Epithelial cell of proximal tubule (primary cell): Measurements from ENCODE around the gene DYNC1I1. TPM values are rescaled to one million over a fixed set of nuclear protein-coding genes. Genes with fewer than 3 reads are reported as not detected.

Experiments used
- DNase-seq: peaks from one replicate; pipeline ENCODE4 v3.0.0-alpha.2; 2011; ENCODE audit warnings: low read depth
- H3K4me3 ChIP-seq: 2 replicates; pipeline ENCODE4 v1.5.1; 2011; ENCODE audit warnings: low read depth, mild to moderate bottlenecking, low read length
- CTCF ChIP-seq: conservative IDR thresholded peaks from 2 replicates; pipeline ENCODE4 v1.5.1; 2012; ENCODE audit warnings: low read depth, mild to moderate bottlenecking, low read length
- total RNA-seq: library from RNA; depleted of rRNA; stranded (reverse); fragments of >200 nt; gene quantifications from 2 replicates; pipeline ENCODE4 v1.2.3, GENCODE V29; 2015

Gene DYNC1I1
- total RNA-seq, 1 donor from 2014 or later, result 0.06 TPM

DNA sequence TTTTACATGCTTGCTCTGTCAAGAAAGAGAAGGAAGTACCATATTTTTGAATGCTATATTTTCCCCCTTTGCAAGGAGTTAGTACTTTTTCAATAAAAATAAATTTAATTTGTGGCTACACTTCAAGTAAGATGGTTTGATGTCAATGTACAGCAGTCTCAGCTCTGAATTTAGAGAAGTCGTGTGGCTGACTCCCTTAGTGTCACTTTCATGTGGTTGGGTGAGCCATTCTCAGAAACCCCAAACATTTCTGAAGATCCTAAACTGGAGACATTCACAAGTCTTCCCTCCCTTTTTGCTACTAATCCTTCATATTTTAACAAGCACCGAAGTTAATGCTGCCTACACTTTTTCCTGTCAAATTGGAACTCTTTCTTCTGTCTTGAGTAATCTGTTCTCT, 244.4 kb downstream of the DYNC1I1 start:
- no peak for TF ChIP-seq CTCF
- no peak overlapping the region for H3K4me3 ChIP-seq
- DNase-seq, result no peak

DNA sequence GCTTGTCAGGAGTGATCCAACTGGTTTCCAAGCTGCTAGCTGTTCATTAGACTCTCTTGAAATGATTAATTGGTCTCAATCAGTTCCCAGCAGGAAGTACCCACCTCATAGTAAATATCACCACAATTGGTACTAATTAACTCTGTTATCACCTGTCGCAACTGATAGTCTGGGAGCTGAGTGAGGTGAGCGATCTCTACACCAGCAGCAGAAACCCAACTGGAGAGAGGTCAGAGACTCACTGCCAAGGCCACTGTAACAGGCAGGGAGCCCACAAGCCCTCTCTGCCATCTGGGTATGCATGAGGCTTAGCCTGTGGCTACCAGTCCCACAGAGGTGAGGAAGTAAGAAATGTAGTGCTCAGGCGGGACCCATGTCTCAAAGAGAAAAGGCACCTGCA, 245.5 kb downstream of the DYNC1I1 start:
- no peak for DNase-seq
- no peak overlapping the region for H3K4me3 ChIP-seq
- no peak for TF ChIP-seq CTCF

- no peak for DNase-seq
- TF ChIP-seq CTCF, result no peak
- H3K4me3 ChIP-seq, result no peak overlapping the region
Measured at GRCh38 chr7:96021568-96021967, 249.2 kb downstream of the DYNC1I1 start.

- no peak for TF ChIP-seq CTCF
- no peak for DNase-seq
- H3K4me3 ChIP-seq, result no peak overlapping the region
Measured at GRCh38 chr7:96023387-96023786, 251.0 kb downstream of the DYNC1I1 start.

- H3K4me3 ChIP-seq, result no peak overlapping the region
- TF ChIP-seq CTCF, result no peak
- DNase-seq, result no peak
Measured at GRCh38 chr7:96026010-96026409, 253.7 kb downstream of the DYNC1I1 start.

- no peak for TF ChIP-seq CTCF
- H3K4me3 ChIP-seq, result no peak overlapping the region
- DNase-seq, result no peak
Measured at GRCh38 chr7:96026611-96027010, 254.3 kb downstream of the DYNC1I1 start.

GRCh38 chr7:96028729-96029128, 256.4 kb downstream of the DYNC1I1 start:
- no peak for DNase-seq
- no peak overlapping the region for H3K4me3 ChIP-seq
- no peak for TF ChIP-seq CTCF
